A673 (cell line): ENCODE data around the gene RHO. TPM values are rescaled to one million over a fixed set of nuclear protein-coding genes. Genes with fewer than 3 reads are reported as not detected.

Experiments used
- BruUV-seq: library from RNA; stranded (reverse); fragments of 400-500 nt; replicated peaks from 2 replicates; lab custom pipeline; 2021; lab: Mats Ljungman, UMichigan
- CTCF ChIA-PET: fragments of 300-600 bp; sonication (Branson Sonifier 250); formaldehyde crosslinking; loops from one replicate; lab custom pipeline; 2022; ENCODE audit warnings: antibody characterized with exemption; lab: Charles Lee
- POLR2A ChIA-PET: fragments of 300-600 bp; sonication (Branson Sonifier 250); formaldehyde crosslinking; loops from one replicate; lab custom pipeline; 2022; ENCODE audit warnings: antibody characterized with exemption; ENCODE audit not compliant: low non-redundant PET; lab: Charles Lee
- DNase-seq: peaks from one replicate; pipeline ENCODE4 v3.0.0-alpha.2; 2015; ENCODE audit warnings: low spot score
- H3K27ac ChIP-seq: fragments of 200-600 bp; sonication (generic); 2 replicates; pipeline ENCODE4 v1.5.1; 2016; ENCODE audit warnings: mixed run types, low read depth, mild to moderate bottlenecking, mixed read lengths, antibody characterized with exemption, low read length; ENCODE audit not compliant: poor library complexity, severe bottlenecking
- H3K27me3 ChIP-seq: fragments of 200-600 bp; sonication (generic); replicated peaks from 2 replicates; pipeline ENCODE4 v1.6.1; 2017; ENCODE audit warnings: mixed run types, low read depth, mild to moderate bottlenecking, mixed read lengths, antibody characterized with exemption, low read length; ENCODE audit not compliant: insufficient read depth, poor library complexity
- H3K36me3 ChIP-seq: fragments of 200-600 bp; sonication (generic); 2 replicates; pipeline ENCODE4 v1.6.1; 2016; ENCODE audit warnings: mixed run types, mild to moderate bottlenecking, mixed read lengths, antibody characterized with exemption, low read length; ENCODE audit not compliant: insufficient read depth, poor library complexity, severe bottlenecking
- H3K4me1 ChIP-seq: fragments of 200-600 bp; sonication (generic); 2 replicates; pipeline ENCODE4 v1.6.1; 2017; ENCODE audit warnings: mixed run types, mild to moderate bottlenecking, mixed read lengths, antibody characterized with exemption, low read length; ENCODE audit not compliant: insufficient read depth, poor library complexity, severe bottlenecking
- H3K4me3 ChIP-seq: fragments of 200-600 bp; sonication (generic); 2 replicates; pipeline ENCODE4 v1.5.1; 2016; ENCODE audit warnings: low read depth, mixed run types, mild to moderate bottlenecking, mixed read lengths, low read length; ENCODE audit not compliant: poor library complexity, severe bottlenecking
- H3K9me3 ChIP-seq: fragments of 200-600 bp; sonication (generic); 2 replicates; pipeline ENCODE4 v1.6.1; 2016; ENCODE audit warnings: mixed run types, low read depth, mild to moderate bottlenecking, mixed read lengths, antibody characterized with exemption, low read length; ENCODE audit not compliant: poor library complexity, severe bottlenecking
- EZH2 ChIP-seq: fragments of 200-600 bp; sonication (generic); IDR thresholded peaks from 2 replicates; pipeline ENCODE4 v1.6.1; 2017; ENCODE audit warnings: borderline replicate concordance, low read depth, mild to moderate bottlenecking, mixed read lengths, antibody characterized with exemption, low read length; ENCODE audit not compliant: poor library complexity, severe bottlenecking
- intact Hi-C: fragments of 100-400 bp; cut with micrococcal nuclease; formaldehyde crosslinking; loops from one replicate; pipeline ENCODE4 v1.10.0; 2022; ENCODE audit not compliant: unreplicated experiment
- total RNA-seq: library from RNA; stranded (reverse); gene quantifications from 2 replicates; pipeline ENCODE4 v1.2.3, GENCODE V29; 2021
- TF ChIP-seq, protein P1 (sequence below): fragments of 300-800, 200-600 bp; sonication (generic); conservative IDR thresholded peaks from 2 replicates; pipeline ENCODE4 v1.5.1; 2017; ENCODE audit warnings: low read depth, mild to moderate bottlenecking, antibody characterized with exemption, low read length, moderate library complexity, mixed read lengths

The RHO gene
- total RNA-seq, 1 experiment from 2014 or later = not detected

DNA sequence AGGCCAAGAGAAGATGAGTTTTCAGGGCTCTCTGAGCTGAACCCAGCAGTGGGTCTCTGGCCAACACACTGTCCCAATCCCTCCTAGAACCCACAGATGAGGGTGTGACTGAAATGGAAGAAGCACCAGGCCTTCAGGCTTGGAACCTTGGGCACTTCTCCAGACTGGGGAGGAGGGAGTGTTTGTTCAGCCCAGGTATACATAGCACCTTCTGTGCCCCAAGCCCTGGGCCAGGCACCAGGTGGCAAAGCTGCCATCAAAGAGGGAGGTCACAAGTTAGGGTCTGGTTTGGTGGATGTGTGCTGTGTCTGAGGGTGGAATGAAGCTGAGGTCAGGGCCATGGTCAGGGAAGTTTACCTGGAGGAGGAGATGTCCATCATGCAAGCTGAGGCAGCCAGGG is 15.8 kb upstream of the RHO start:
- Histone ChIP-seq H3K36me3 (peaks cover 3% of the 10 kb centered on the region), H3K9me3 (no peaks in the 10 kb centered on the region), H3K4me1 (no peaks in the 10 kb centered on the region), H3K27ac (no peak overlapping the region), H3K27me3 (no peaks in the 10 kb centered on the region), H3K4me3 (no peak overlapping the region)
- intact Hi-C loops = no loop called here
- DNase-seq = no peak
- TF ChIP-seq, protein P1, sequence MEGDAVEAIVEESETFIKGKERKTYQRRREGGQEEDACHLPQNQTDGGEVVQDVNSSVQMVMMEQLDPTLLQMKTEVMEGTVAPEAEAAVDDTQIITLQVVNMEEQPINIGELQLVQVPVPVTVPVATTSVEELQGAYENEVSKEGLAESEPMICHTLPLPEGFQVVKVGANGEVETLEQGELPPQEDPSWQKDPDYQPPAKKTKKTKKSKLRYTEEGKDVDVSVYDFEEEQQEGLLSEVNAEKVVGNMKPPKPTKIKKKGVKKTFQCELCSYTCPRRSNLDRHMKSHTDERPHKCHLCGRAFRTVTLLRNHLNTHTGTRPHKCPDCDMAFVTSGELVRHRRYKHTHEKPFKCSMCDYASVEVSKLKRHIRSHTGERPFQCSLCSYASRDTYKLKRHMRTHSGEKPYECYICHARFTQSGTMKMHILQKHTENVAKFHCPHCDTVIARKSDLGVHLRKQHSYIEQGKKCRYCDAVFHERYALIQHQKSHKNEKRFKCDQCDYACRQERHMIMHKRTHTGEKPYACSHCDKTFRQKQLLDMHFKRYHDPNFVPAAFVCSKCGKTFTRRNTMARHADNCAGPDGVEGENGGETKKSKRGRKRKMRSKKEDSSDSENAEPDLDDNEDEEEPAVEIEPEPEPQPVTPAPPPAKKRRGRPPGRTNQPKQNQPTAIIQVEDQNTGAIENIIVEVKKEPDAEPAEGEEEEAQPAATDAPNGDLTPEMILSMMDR = no peak
- TF ChIP-seq EZH2 = no peak
- ChIA-PET POLR2A (no interaction called here), CTCF (no interaction called here)
- no TSS peak for BruUV-seq

DNA sequence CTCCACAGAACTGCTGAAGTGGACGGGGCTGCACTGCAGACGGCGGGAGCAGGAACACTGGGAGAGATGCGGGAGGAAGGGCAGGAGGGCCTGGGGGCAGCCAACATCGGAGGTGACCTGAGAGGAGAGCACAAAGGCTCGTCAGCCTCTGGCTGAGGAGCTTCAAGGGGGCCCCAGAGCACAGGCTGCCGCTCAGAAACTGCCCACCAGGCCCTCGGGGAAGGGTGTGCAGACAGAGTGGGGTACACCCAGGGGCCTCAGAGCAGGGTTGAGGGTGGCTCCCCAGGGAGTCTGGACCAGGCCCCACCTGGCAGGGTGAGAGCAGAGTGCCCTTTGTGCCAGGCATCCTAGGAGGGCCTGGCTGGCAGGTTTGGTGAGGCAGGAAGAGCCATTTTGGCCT is 14.7 kb upstream of the RHO start:
- H3K27me3 ChIP-seq = no peaks in the 10 kb centered on the region
- TF ChIP-seq, protein P1 = no peak
- no peak for TF ChIP-seq EZH2
- BruUV-seq = no TSS peak
- intact Hi-C loops = no loop called here
- DNase-seq = no peak
- H3K36me3 ChIP-seq = peaks cover 3% of the 10 kb centered on the region
- no peaks in the 10 kb centered on the region for H3K4me1 ChIP-seq
- no peak overlapping the region for H3K4me3 ChIP-seq
- ChIA-PET CTCF (no interaction called here), POLR2A (no interaction called here)
- H3K27ac ChIP-seq = no peak overlapping the region
- no peaks in the 10 kb centered on the region for H3K9me3 ChIP-seq

DNA sequence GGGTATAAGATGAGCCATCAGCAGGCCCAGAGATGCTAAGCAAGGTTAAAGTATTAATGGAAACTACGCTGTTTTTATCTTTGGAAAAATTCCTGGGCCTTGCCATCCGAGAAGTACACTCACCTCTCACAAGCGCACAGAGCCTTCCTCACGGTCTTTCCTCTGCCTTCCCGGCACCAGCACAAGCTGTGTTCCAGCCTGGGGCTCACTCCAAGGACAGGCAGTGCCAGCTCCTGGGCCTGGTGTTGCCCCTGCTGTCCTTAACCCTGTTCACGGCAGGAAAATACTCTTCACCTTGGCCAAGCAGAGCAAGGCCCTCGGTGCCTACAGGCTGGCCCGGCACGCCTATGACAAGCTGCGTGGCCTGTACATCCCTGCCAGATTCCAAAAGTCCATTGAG is 14.3 kb upstream of the RHO start:
- POLR2A ChIA-PET = no interaction called here

More for the DNA sequence above, 14.3 kb upstream of the RHO start:
- TF ChIP-seq EZH2 = no peak
- TF ChIP-seq, protein P1 = no peak
- Histone ChIP-seq H3K27me3 (no peaks in the 10 kb centered on the region), H3K9me3 (no peaks in the 10 kb centered on the region), H3K4me1 (no peaks in the 10 kb centered on the region), H3K36me3 (peaks cover 3% of the 10 kb centered on the region), H3K27ac (no peak overlapping the region), H3K4me3 (no peak overlapping the region)
- intact Hi-C loops = no loop called here
- DNase-seq = no peak
- no TSS peak for BruUV-seq
- CTCF ChIA-PET = no interaction called here
